EL (cell line): Measurements from ENCODE around the gene LAP3.
A peak's percentile ranks its signal among the peaks of the same experiment; 100 is the strongest.
"Not testable (repeated sequence)": the region's sequence is repeated elsewhere in the genome, so short reads cannot be mapped to it uniquely, and the experiment has no call there.

Source experiments
- DNase-seq: peaks from one replicate; pipeline ENCODE4 v3.0.0-alpha.2; 2016

LAP3 gene

GRCh38 chr4:17576932-17577664 lies at the start of gene LAP3:
Gene LAP3 (plus strand): TSS chr4:17577198. CDS start chr4:17577466, 268 bp downstream.
- DNase-seq: peak; percentile 95

DNA sequence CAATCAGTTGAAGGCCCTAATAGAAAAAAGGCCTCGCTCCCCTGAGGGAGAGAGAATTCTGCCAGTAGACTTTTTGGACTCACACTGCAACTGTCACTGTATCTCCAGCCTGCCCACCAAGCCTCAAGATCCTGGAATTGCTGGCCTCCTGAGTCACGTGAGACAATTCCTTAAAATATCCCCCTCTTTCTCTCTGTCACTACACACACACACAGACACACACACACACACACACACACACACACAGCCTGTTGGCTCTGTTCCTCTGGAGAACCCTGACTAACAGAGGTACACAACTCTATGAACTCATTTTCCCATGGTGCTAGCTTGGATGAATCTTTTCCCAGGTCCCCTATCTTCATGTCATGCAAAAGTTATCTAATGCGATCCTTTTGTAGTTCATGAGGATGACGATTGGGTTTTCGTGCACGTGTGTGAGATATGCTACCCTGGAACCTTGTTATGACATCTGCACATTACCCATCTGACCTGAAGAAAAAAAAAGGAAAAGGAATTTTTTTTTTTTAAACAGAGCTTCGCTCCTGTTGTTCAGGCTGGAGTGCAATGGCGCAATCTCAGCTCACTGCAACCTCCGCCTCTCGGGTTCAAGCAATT lies 48.3 kb upstream of the LAP3 start:
- DNase-seq: no peak

- no peak for DNase-seq
Observed at GRCh38 chr4:17531538-17532285, 45.3 kb upstream of the LAP3 start.

GRCh38 chr4:17534705-17535104 lies 42.3 kb upstream of the LAP3 start:
- no peak for DNase-seq

DNA sequence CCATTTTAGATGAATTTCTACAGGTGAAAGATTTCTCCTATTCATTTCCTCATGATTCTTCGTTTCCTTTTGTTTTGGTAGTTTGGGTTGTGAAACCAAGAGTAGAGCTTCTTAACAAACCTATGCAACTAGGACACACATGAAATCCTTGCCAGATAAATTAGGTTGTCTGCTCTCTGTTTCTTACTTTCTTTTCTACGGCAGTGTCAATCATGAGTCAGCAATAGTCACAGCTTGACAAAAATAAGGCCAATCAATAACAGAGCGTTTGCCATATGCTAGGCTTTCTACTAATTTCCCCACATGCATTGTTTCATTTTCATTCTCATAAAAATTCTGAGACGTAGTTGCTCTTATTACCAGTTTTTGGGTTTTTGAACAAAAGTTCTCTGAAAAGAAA lies 41.8 kb upstream of the LAP3 start:
- no peak for DNase-seq

DNA sequence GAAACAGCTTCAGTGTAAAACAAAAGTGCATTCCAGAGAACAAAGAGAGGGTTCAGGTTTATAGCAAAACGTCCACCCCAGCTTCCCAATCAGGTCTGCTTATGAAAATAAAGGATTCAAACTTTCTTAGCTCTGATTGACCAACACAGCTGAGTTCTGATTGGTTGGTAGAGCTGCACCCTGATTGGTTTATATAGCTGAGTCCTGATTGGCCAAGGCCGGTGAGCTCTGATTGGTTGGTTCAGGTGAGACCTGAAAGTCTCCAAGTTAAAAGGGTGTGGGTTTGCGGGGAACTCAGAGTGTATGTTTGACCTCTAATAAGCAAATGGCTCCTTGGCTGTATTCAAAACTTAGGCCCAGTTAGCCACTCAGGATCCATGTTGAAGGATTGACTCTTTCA lies 41.1 kb upstream of the LAP3 start:
- no peak for DNase-seq

- not testable (repeated sequence) for DNase-seq
Observed at GRCh38 chr4:17537060-17537459, 39.9 kb upstream of the LAP3 start.

DNA sequence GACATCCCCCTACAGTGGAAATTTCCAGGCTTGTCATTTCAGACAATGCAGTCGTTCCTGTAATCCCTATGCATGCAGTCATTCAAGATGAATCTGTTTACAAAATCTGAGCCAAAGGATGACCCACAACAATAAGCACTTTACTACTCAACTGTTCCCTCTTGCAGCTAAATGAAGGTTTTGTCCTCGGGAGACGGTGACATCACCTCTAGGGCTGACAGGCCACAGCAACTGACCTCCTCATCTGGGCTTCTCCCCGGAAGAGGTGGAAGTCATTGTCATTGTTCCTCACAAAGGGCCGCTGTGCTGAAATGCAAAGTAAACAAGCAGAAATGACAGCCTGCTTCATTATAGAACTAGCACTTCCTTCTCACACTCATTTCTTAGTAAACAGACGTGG lies 32.8 kb upstream of the LAP3 start:
- no peak for DNase-seq

- no peak for DNase-seq
Observed at GRCh38 chr4:17544831-17545234, 32.2 kb upstream of the LAP3 start.

DNA sequence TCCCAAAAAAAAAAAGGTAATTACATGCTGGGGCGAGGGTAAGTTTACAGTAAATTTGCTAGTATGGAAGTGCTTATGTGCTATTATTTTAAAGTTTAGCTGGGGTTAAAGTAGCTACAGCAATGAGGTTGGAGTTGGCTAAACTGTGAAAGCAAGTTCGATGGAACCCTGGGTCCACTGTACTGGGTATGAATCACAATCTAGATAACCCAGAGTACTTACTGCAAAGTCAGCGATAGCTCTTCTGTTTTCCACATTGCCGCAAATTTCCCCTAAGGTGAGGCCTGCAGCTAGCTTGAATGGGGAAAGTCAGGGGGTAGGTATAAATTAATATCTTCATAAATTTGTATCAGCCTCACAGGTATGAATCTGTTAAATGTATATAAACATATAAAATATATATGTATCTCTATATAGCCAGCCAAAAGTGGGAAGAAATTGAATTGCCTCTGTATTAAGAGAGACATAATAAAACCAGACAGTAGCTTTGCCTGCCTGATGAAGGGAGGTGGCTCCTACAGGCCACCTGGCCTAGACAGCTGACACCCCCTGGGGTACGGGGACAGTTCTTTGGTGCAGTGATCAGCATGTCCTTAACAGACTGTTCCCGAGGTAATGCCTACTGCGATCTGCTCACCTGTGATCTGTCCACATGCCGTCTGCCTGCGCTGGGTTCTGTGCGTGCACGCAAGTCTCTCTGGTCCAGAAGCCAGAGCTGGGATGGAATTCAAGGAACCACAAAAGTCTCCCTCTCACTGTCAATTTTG lies 31.4 kb upstream of the LAP3 start:
- no peak for DNase-seq

DNA sequence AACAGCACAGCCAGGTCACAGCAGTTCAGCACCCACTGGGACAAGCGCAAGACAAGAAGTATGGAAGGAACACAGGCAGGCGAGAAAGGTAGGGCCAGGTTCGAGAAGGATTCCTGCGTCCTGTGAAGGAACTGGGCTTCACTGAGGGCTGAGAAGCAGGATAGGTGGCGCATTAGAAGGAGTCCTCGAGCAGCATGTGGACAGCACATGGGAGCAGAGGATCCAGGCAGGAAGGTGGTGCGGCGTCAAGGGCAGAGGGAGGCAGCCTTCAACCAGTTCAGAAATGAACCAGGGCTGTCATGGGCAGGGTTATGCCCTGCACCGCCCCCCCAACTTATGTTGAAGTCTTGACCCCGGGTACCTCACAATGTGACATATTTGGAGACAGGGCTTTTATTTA lies 30.8 kb upstream of the LAP3 start:
- no peak for DNase-seq

DNA sequence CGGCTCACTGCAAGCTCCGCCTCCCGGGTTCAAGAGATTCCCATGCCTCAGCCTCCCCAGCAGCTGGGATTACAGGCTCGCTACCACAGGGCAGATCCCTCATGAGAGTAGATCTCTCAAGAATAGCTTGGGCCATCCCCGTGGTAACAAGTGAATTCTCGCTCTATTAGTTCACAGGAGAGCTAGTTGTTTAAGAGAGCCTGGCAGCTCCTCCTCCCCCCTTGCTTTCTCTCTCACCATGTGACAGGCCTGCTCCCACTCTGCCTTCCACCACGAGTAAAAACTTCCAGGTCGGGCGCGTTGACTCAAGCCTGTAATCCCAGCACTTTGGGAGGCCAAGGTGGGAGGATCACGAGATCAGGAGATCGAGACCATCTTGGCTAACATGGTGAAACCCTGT lies 30.3 kb upstream of the LAP3 start:
- no peak for DNase-seq

DNA sequence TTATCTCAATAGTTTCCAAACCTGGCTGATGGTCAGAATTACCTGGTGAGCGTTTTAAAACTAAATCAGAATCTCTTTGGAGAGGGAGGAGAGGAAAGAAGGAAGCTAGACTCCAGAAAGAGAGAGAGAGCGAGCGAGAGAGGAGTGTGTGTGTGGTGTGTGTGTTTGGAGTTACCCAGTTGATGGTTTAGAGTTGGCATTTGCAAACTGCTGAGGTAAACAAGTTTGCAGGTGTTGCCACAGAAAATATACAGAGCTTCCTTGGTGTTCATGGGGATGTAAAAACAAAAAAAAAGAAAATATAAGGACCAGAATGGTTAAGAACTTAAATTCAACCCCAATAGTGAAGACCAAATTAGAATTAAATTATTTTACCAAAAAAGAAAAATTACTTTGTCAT lies 26.4 kb upstream of the LAP3 start:
- DNase-seq: no peak

DNA sequence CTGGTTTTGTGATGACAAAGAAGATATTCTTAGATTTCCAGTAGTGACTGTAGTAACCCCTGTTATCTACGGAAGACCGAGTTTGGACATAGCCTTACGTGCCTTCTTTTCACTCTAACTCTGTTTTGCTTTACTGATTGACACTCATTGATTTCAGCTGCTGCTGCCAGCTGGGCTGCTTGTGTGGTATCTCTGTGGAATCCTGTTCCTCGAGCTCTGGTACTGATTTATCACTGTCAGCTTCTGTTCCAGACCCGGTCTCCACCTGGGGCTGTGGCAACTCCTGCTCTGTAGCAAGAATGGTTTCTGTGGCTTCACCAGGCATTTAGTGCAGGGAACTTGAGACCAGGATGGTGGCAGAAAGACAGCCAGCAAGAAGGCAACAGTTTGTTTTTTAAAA lies 24.6 kb upstream of the LAP3 start:
- DNase-seq: no peak

- DNase-seq: no peak
Observed at GRCh38 chr4:17554568-17554967, 22.4 kb upstream of the LAP3 start.

GRCh38 chr4:17556498-17556897 lies 20.5 kb upstream of the LAP3 start:
- DNase-seq: no peak

- DNase-seq: no peak
Observed at GRCh38 chr4:17557880-17558279, 19.1 kb upstream of the LAP3 start.

DNA sequence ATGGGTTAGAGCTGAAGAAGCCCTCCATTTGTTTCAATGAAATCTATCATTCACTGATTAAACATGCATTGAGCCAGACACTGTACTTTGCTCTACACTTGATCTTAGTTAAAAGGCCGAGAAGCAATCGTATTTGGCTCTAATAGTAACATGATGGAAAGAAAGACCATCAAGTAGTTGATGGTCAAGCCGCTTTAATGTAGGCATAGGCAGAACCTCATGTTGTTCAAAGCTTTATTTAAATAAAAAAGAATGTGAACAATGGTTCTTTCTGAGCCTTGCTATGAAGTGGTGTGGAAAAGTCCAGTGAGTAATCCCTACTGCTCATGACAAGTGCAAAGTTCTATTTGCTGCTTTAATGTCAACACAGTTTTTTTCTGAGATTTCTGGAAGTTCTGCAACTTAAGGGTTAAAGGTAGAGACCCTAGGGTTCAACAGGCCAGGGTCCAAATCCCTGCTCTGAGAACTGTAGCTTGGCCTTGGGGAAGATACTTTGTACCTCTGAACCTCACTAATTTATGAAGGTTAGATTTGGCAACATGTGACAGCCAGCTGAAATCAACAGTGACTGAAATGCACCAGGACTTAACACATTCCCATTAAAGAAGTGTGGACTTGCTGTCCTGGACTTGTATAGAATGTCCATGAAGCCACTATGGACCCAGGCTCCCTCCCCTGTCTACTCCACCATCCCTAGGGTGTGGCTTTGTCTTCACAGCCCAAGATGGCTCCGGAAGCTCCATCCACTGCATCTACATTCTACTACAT lies 17.9 kb upstream of the LAP3 start:
- no peak for DNase-seq

GRCh38 chr4:17559709-17560048 lies 17.3 kb upstream of the LAP3 start:
- DNase-seq: no peak

DNA sequence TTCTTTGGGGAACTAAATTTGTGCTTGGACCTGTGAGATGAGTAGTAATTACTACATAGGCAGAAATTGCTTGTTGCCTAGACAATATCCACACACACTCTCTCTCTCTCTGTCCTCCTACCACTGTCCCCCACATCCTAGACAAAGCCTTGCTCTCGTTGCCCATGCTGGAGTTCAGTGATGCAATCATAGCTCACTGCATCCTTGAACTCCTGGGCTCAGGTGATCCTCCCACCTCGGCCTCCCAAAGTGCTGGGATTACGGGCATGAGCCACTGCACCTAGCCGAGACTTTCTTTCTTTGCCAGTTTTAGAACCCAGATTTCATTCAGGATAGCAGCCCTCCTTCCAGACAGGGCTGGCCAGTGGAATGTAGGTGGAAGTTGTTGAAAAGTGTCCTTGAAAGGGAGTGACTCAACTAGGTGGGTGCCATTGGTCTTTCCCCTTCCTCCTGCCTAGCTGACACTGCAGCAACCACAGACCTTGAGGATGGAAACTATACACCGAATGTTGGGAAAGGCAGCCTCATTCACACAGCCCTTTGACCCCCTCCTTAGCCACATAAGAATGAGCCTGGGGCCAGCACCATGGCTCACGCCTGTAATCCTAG lies 16.8 kb upstream of the LAP3 start:
- no peak for DNase-seq

- DNase-seq: peak; percentile 88
Observed at GRCh38 chr4:17561195-17561909, 15.6 kb upstream of the LAP3 start.

DNA sequence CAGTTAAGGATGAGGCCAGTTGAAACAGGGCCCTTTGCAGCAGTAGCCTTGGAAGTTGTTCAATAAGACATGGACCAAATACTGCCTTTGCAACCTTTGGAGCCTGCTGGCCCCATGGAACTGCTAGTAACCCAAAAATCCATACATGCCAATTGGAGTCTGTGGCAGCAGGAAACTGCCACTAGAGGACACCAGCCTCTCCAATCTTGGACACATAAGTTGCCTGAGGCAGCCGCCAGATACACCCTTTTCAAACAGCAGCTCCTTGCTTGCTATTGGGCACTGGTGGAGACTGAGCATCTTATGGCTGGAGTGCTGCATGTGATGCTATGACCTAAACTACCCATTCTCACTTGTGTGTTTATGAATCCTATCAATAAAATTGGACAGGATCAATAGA lies 14.8 kb upstream of the LAP3 start:
- DNase-seq: no peak
